H1 (cell line): Measurements from ENCODE around the gene BOLA3. TPM values are rescaled to one million over a fixed set of nuclear protein-coding genes. Genes with fewer than 3 reads are reported as not detected.

Source experiments
- CHD7 ChIP-seq: fragments of 300-600 bp; sonication (generic); IDR thresholded peaks from 2 replicates; pipeline ENCODE4 v1.7.1; 2012; ENCODE audit warnings: low read length, moderate library complexity, mild to moderate bottlenecking, inconsistent platforms; ENCODE audit not compliant: insufficient replicate concordance
- polyA plus RNA-seq, 7 experiments: library from polyadenylated mRNA; depleted of rRNA in 3 of 7; stranded (reverse) in 5 of 7; unstranded in 2 of 7; fragments of >200 nt in 5 of 7; fragments of 200-250 nt in 2 of 7; gene quantifications; 1 replicate in 5 of 7; 2 replicates in 1 of 7; 4 replicates in 1 of 7; pipeline versions ENCODE4 v1.2.1 to v1.2.3, GENCODE V29; 2011 to 2013; ENCODE audit warnings: missing spikeins in 2 of 7, mixed read lengths in 2 of 7
- total RNA-seq: library from RNA; stranded (reverse); fragmentation: NEBNext Ultra II Directional; extraction: Animal tissue kit (Norgen Biotek cat#: 25700); gene quantifications from 2 replicates; pipeline ENCODE4 v1.2.1, GENCODE V29; 2021

The BOLA3 gene
- total and polyA plus RNA-seq, 2 of the 8 experiments (the other 6 are each of a cell fraction or from before 2014, with no cell fraction given), result 46.1 to 67.3 TPM

- TF ChIP-seq CHD7, result no peak
These were observed 43.9 kb downstream of the BOLA3 start (continued) for GRCh38 chr2:74103763-74104162.
